MM.1S (cell line): ENCODE results near the gene LINC00632.

Experiments
- DNase-seq: peaks from one replicate; pipeline ENCODE4 v3.0.0-alpha.2; 2015
- H2AFZ ChIP-seq: fragments of 300-600 bp; sonication (generic); 2 replicates; pipeline ENCODE4 v1.6.0; 2016; ENCODE audit warnings: antibody characterized with exemption, low read length
- H3F3A ChIP-seq: fragments of 300-600 bp; sonication (generic); 2 replicates; pipeline ENCODE4 v1.6.1; 2016; ENCODE audit warnings: mild to moderate bottlenecking, antibody characterized with exemption, low read length, moderate library complexity, mixed read lengths; ENCODE audit not compliant: insufficient read depth
- H3K27ac ChIP-seq: fragments of 300-600 bp; sonication (generic); 2 replicates; pipeline ENCODE4 v1.5.1; 2016; ENCODE audit warnings: mild to moderate bottlenecking, low read length
- H3K27me3 ChIP-seq: fragments of 300-600 bp; sonication (generic); replicated peaks from 2 replicates; pipeline ENCODE4 v1.6.0; 2016; ENCODE audit warnings: low read length; ENCODE audit not compliant: insufficient read depth
- H3K36me3 ChIP-seq: fragments of 300-600 bp; sonication (generic); replicated peaks from 2 replicates; pipeline ENCODE4 v1.6.1; 2016; ENCODE audit warnings: mild to moderate bottlenecking, low read length, mixed read lengths; ENCODE audit not compliant: insufficient read depth
- H3K4me1 ChIP-seq: fragments of 300-600 bp; sonication (generic); 2 replicates; pipeline ENCODE4 v1.6.1; 2016; ENCODE audit warnings: low read length, mixed read lengths
- H3K4me2 ChIP-seq: fragments of 300-600 bp; sonication (generic); 2 replicates; pipeline ENCODE4 v1.6.0; 2016; ENCODE audit warnings: low read depth, low read length
- H3K4me3 ChIP-seq: fragments of 300-600 bp; sonication (generic); 2 replicates; pipeline ENCODE4 v1.5.1; 2016; ENCODE audit warnings: low read length, mixed read lengths
- H3K79me2 ChIP-seq: fragments of 300-600 bp; sonication (generic); 2 replicates; pipeline ENCODE4 v1.6.1; 2016; ENCODE audit warnings: mixed run types, low read length, mixed read lengths
- H3K9ac ChIP-seq: fragments of 300-600 bp; sonication (generic); 2 replicates; pipeline ENCODE4 v1.6.1; 2016; ENCODE audit warnings: low read length, mixed read lengths
- H3K9me2 ChIP-seq: fragments of 300-600 bp; sonication (generic); replicated peaks from 2 replicates; pipeline ENCODE4 v1.6.1; 2016; ENCODE audit warnings: mild to moderate bottlenecking, low read length, mixed read lengths; ENCODE audit not compliant: insufficient read depth
- H3K9me3 ChIP-seq: fragments of 300-600 bp; sonication (generic); replicated peaks from 2 replicates; pipeline ENCODE4 v1.6.1; 2016; ENCODE audit warnings: mild to moderate bottlenecking, low read length, mixed read lengths; ENCODE audit not compliant: insufficient read depth
- H4K20me1 ChIP-seq: fragments of 300-600 bp; sonication (generic); 2 replicates; pipeline ENCODE4 v1.6.1; 2016; ENCODE audit warnings: mild to moderate bottlenecking, low read length, moderate library complexity, mixed read lengths; ENCODE audit not compliant: insufficient read depth
- CTCF ChIP-seq: fragments of 300-600 bp; sonication (generic); IDR thresholded peaks from 2 replicates; pipeline ENCODE4 v1.5.1; 2016; ENCODE audit warnings: antibody characterized with exemption, low read length, mixed read lengths
- EZH2 ChIP-seq: fragments of 300-600 bp; sonication (generic); optimal IDR thresholded peaks from 2 replicates; pipeline ENCODE3; 2017; ENCODE audit warnings: low read depth, mild to moderate bottlenecking, antibody characterized with exemption, low read length, mixed read lengths
- EZH2phosphoT487 ChIP-seq: fragments of 300-600 bp; sonication (generic); IDR thresholded peaks from 2 replicates; pipeline ENCODE4 v1.6.1; 2018; ENCODE audit warnings: antibody characterized with exemption, low read length

LINC00632 gene

GRCh38 chrX:140709421-140709846 lies at the start of gene LINC00632:
Gene LINC00632 (plus strand): TSS chrX:140709759.
- Histone ChIP-seq H3K9me2 (no peaks in the 10 kb centered on the region), H3K27me3 (no peaks in the 10 kb centered on the region), H3K9me3 (no peaks in the 10 kb centered on the region), H3K4me3 (no peak within 1 kb of the TSS), H3K27ac (no peak within 1 kb of the TSS), H2AFZ (no peak within 1 kb of the TSS), H3K79me2 (no peaks in the 10 kb centered on the region), H3K4me2 (no peak within 1 kb of the TSS), H3K9ac (no peak within 1 kb of the TSS), H3K4me1 (no peaks in the 10 kb centered on the region), H3K36me3 (no peaks in the 10 kb centered on the region), H4K20me1 (no peaks in the 10 kb centered on the region), H3F3A (no peaks in the 10 kb centered on the region)
- no peak for DNase-seq
- TF ChIP-seq CTCF (no peak), EZH2 (no peak), EZH2phosphoT487 (no peak)

DNA sequence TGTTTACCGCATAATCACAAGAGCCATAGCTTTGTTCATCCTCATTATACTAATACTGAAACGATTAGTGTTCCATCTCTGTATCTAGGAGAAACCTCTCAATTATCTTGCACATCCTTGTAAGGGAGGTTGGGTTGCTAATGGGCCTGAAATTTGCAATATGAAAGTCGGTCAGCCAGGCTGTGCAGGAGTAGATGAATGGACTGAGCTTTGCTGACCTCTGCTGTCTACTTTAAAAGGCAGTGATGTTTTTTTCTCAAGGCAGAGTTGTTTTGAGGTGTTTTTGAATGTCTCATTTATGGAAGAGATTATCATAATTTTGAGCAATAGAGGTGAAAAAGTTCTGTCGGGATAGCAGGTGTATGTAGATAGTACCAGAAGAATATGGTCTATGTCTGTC lies 47.9 kb upstream of the LINC00632 start:
- Histone ChIP-seq H3K4me2 (no peak overlapping the region), H3K9me3 (no peaks in the 10 kb centered on the region), H3K79me2 (no peaks in the 10 kb centered on the region), H3K9me2 (no peaks in the 10 kb centered on the region), H3K27ac (no peak overlapping the region), H3K4me1 (no peaks in the 10 kb centered on the region), H3K4me3 (no peak overlapping the region), H3F3A (no peaks in the 10 kb centered on the region), H3K27me3 (no peaks in the 10 kb centered on the region), H4K20me1 (no peaks in the 10 kb centered on the region), H3K9ac (no peak overlapping the region), H3K36me3 (no peaks in the 10 kb centered on the region), H2AFZ (no peak overlapping the region)
- TF ChIP-seq EZH2 (no peak), EZH2phosphoT487 (no peak), CTCF (no peak)
- no peak for DNase-seq

DNA sequence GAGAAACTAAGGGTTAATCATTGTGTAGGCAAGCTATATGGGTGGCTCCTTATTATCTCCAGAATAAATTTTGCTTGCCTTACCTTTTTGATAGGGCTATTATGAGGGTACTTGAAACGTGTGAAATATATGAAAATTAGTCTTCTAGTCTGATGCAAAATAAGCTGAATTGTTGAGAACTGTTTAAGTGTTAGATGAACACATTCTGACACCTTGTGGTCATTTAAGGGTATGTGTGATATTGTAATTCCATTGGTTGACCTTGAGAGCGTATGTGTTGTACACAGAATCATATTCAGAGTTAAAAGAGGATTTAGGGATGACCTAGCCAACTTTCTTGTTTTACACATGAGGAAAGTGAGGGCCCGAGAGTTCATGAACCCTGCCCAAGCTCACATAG lies 44.6 kb upstream of the LINC00632 start:
- H3K27me3 ChIP-seq = no peaks in the 10 kb centered on the region
- H3K4me3 ChIP-seq = no peak overlapping the region
- TF ChIP-seq EZH2 (no peak), EZH2phosphoT487 (no peak), CTCF (peak; percentile 39)
- H3K36me3 ChIP-seq = no peaks in the 10 kb centered on the region
- H3K27ac ChIP-seq = no peak overlapping the region
- peak; percentile 31 for DNase-seq
- H2AFZ ChIP-seq = no peak overlapping the region
- no peaks in the 10 kb centered on the region for H3F3A ChIP-seq
- no peaks in the 10 kb centered on the region for H3K9me2 ChIP-seq
- H3K9me3 ChIP-seq = no peaks in the 10 kb centered on the region
- H3K9ac ChIP-seq = no peak overlapping the region
- no peaks in the 10 kb centered on the region for H3K4me1 ChIP-seq
- H3K4me2 ChIP-seq = no peak overlapping the region
- no peaks in the 10 kb centered on the region for H4K20me1 ChIP-seq
- H3K79me2 ChIP-seq = no peaks in the 10 kb centered on the region
